H9 (cell line): Measurements from ENCODE around the gene SDK2. TPM values are rescaled to one million over a fixed set of nuclear protein-coding genes. Genes with fewer than 3 reads are reported as not detected.

ENCODE experiments used
- DNase-seq: peaks from one replicate; pipeline ENCODE4 v3.0.0-alpha.2; 2017
- H2AFZ ChIP-seq: one replicate; pipeline ENCODE4 v1.6.1; 2013; ENCODE audit warnings: mild to moderate bottlenecking, low read length, control low read depth, moderate library complexity
- H2AK5ac ChIP-seq: 2 replicates; pipeline ENCODE4 v1.6.1; 2013; ENCODE audit warnings: low read length, control low read depth, mixed read lengths; ENCODE audit not compliant: insufficient read length
- H2BK120ac ChIP-seq: one replicate; pipeline ENCODE4 v1.6.1; 2013; ENCODE audit warnings: low read depth, mild to moderate bottlenecking, low read length, control low read depth, inconsistent platforms; ENCODE audit not compliant: poor library complexity, severe bottlenecking
- H2BK12ac ChIP-seq: 2 replicates; pipeline ENCODE4 v1.6.1; 2013; ENCODE audit warnings: low read length, control low read depth, mixed read lengths, low read depth; ENCODE audit not compliant: insufficient read length
- H2BK15ac ChIP-seq: 2 replicates; pipeline ENCODE4 v1.6.1; 2013; ENCODE audit warnings: low read depth, low read length, control low read depth
- H2BK20ac ChIP-seq: one replicate; pipeline ENCODE4 v1.6.1; 2013; ENCODE audit warnings: low read depth, mild to moderate bottlenecking, low read length, control low read depth, inconsistent platforms; ENCODE audit not compliant: poor library complexity, severe bottlenecking
- H2BK5ac ChIP-seq: 2 replicates; pipeline ENCODE4 v1.6.1; 2013; ENCODE audit warnings: low read length, control low read depth, mixed read lengths; ENCODE audit not compliant: insufficient read length
- H3K14ac ChIP-seq: 2 replicates; pipeline ENCODE4 v1.6.1; 2013; ENCODE audit warnings: low read length, control low read depth; ENCODE audit not compliant: insufficient read depth
- H3K18ac ChIP-seq: 2 replicates; pipeline ENCODE4 v1.6.1; 2013; ENCODE audit warnings: low read depth, mild to moderate bottlenecking, mixed read lengths, low read length, control low read depth; ENCODE audit not compliant: insufficient read length
- H3K23ac ChIP-seq: 2 replicates; pipeline ENCODE4 v1.6.1; 2013; ENCODE audit warnings: low read length, control low read depth, mixed read lengths, low read depth; ENCODE audit not compliant: insufficient read length
- H3K23me2 ChIP-seq: 2 replicates; pipeline ENCODE4 v1.6.1; 2013; ENCODE audit warnings: low read depth, mild to moderate bottlenecking, mixed read lengths, low read length, control low read depth; ENCODE audit not compliant: insufficient read length, poor library complexity, severe bottlenecking
- H3K27ac ChIP-seq: 2 replicates; pipeline ENCODE4 v1.5.1; 2013; ENCODE audit warnings: low read length, control low read depth, mixed read lengths, low read depth; ENCODE audit not compliant: insufficient read length
- H3K27me3 ChIP-seq: 2 replicates; pipeline ENCODE4 v1.6.1; 2013; ENCODE audit warnings: low read length, control low read depth, inconsistent platforms; ENCODE audit not compliant: insufficient read depth
- H3K4ac ChIP-seq: 2 replicates; pipeline ENCODE4 v1.6.1; 2013; ENCODE audit warnings: low read depth, mild to moderate bottlenecking, control low read depth, inconsistent platforms, low read length, moderate library complexity
- H3K4me1 ChIP-seq: 2 replicates; pipeline ENCODE4 v1.6.1; 2013; ENCODE audit warnings: low read length, control low read depth, inconsistent platforms; ENCODE audit not compliant: insufficient read depth
- H3K4me2 ChIP-seq: 2 replicates; pipeline ENCODE4 v1.6.1; 2013; ENCODE audit warnings: low read length, control low read depth, mixed read lengths; ENCODE audit not compliant: insufficient read length, insufficient read depth
- H3K56ac ChIP-seq: 2 replicates; pipeline ENCODE4 v1.6.1; 2013; ENCODE audit warnings: low read depth, mild to moderate bottlenecking, mixed read lengths, low read length, control low read depth; ENCODE audit not compliant: insufficient read length
- H3K79me1 ChIP-seq: 2 replicates; pipeline ENCODE4 v1.6.1; 2013; ENCODE audit warnings: low read depth, mild to moderate bottlenecking, moderate library complexity, low read length, control low read depth, inconsistent platforms; ENCODE audit not compliant: insufficient read depth, poor library complexity, severe bottlenecking
- H3K79me2 ChIP-seq: 2 replicates; pipeline ENCODE4 v1.6.1; 2013; ENCODE audit warnings: low read length, control low read depth, inconsistent platforms; ENCODE audit not compliant: insufficient read depth
- H3K9ac ChIP-seq: 2 replicates; pipeline ENCODE4 v1.6.1; 2013; ENCODE audit warnings: low read length, control low read depth, mixed read lengths; ENCODE audit not compliant: insufficient read length; ENCODE audit errors: extremely low read depth
- H3K9me3 ChIP-seq: one replicate; pipeline ENCODE4 v1.6.1; 2013; ENCODE audit warnings: low read depth, low read length, inconsistent platforms; ENCODE audit not compliant: control insufficient read depth
- H3T11ph ChIP-seq: one replicate; pipeline ENCODE4 v1.6.1; 2013; ENCODE audit warnings: mild to moderate bottlenecking, low read length, control low read depth, inconsistent platforms
- H4K20me1 ChIP-seq: one replicate; pipeline ENCODE4 v1.6.1; 2013; ENCODE audit not compliant: control insufficient read depth, insufficient read length, insufficient read depth
- H4K5ac ChIP-seq: 2 replicates; pipeline ENCODE4 v1.6.1; 2013; ENCODE audit warnings: low read depth, mild to moderate bottlenecking, mixed read lengths, low read length, control low read depth; ENCODE audit not compliant: insufficient read length
- H4K8ac ChIP-seq: replicated peaks from 2 replicates; pipeline ENCODE4 v1.6.1; 2013; ENCODE audit warnings: low read length, control low read depth, mixed read lengths, low read depth; ENCODE audit not compliant: insufficient read length
- H4K91ac ChIP-seq: 2 replicates; pipeline ENCODE4 v1.6.1; 2013; ENCODE audit warnings: low read depth, mild to moderate bottlenecking, moderate library complexity, mixed read lengths, low read length, control low read depth; ENCODE audit not compliant: insufficient read length
- H3K27ac Mint-ChIP-seq, 3 experiments: 2 replicates in 2 of 3; 3 replicates in 1 of 3; pipeline ENCODE4 v1.8.0; 2020 to 2021; ENCODE audit warnings: mixed read lengths in 3 of 3, mild to moderate bottlenecking in 1 of 3, moderate library complexity in 1 of 3
- H3K27me3 Mint-ChIP-seq: 2 replicates; pipeline ENCODE4 v1.8.0; 2021; ENCODE audit warnings: low read depth, mild to moderate bottlenecking, moderate library complexity, mixed read lengths
- H3K36me3 Mint-ChIP-seq, 3 experiments: 2 replicates in 2 of 3; 3 replicates in 1 of 3; pipeline ENCODE4 v1.8.0; 2020 to 2021; ENCODE audit warnings: low read depth in 3 of 3, mixed read lengths in 3 of 3; ENCODE audit not compliant: insufficient read depth in 1 of 3
- H3K4me1 Mint-ChIP-seq, 2 experiments: 2 replicates each; pipeline ENCODE4 v1.8.0; 2020; ENCODE audit warnings: mixed read lengths in 2 of 2
- H3K4me3 Mint-ChIP-seq, 2 experiments: 2 replicates in 1 of 2; 3 replicates in 1 of 2; pipeline ENCODE4 v1.8.0; 2020 to 2021; ENCODE audit warnings: mild to moderate bottlenecking in 2 of 2, mixed read lengths in 2 of 2, moderate library complexity in 1 of 2
- H3K9me3 Mint-ChIP-seq, 2 experiments: 2 replicates in 1 of 2; 3 replicates in 1 of 2; pipeline ENCODE4 v1.8.0; 2020; ENCODE audit warnings: mild to moderate bottlenecking in 2 of 2, mixed read lengths in 2 of 2, moderate library complexity in 1 of 2
- CTCF ChIP-seq: fragments of 200-600 bp; sonication (generic); conservative IDR thresholded peaks from 3 replicates; pipeline ENCODE4 v1.8.0; 2021; ENCODE audit warnings: antibody characterized with exemption, mild to moderate bottlenecking
- WGBS: extraction: QIAGEN DNeasy Blood & Tissue Kit; methylation state at CpG from one replicate; pipeline ENCODE4 v1.1.7; 2013; ENCODE audit warnings: missing lambda C conversion rate, low lambda C conversion rate, mixed read lengths; ENCODE audit not compliant: insufficient read length; ENCODE audit errors: extremely low coverage; 5-methylcytosine and 5-hydroxymethylcytosine counted together
- total RNA-seq: library from RNA; stranded (reverse); gene quantifications from 2 replicates; pipeline ENCODE4 v1.2.1, GENCODE V29; 2021

The SDK2 gene
- total RNA-seq, 1 experiment from 2014 or later, result 9.1 TPM

GRCh38 chr17:73429440-73430164 lies 214.6 kb downstream of the SDK2 start:
- H2BK15ac ChIP-seq, result no peak overlapping the region
- H3K23me2 ChIP-seq, result no peaks in the 10 kb centered on the region
- no peak overlapping the region for H3K9ac ChIP-seq
- WGBS, result no CpG with 5 or more reads among the region's 14 CpGs
- H2BK12ac ChIP-seq, result no peak overlapping the region
- Mint-ChIP-seq H3K36me3 (peaks cover 0 to 5% (median 0%) of the 10 kb centered on the region in 3 experiments; a peak in 1 of 7 replicates), H3K27me3 (no peaks in the 10 kb centered on the region), H3K4me3 (no peak overlapping the region), H3K9me3 (no peaks in the 10 kb centered on the region), H3K27ac (no peak overlapping the region; a peak in 1 of 7 replicates), H3K4me1 (peaks cover 11 to 15% of the 10 kb centered on the region in 2 experiments)
- no peak overlapping the region for H4K91ac ChIP-seq
- no peaks in the 10 kb centered on the region for H3K4me1 ChIP-seq
- H2AK5ac ChIP-seq, result no peak overlapping the region
- H3K4ac ChIP-seq, result no peak overlapping the region
- H3K14ac ChIP-seq, result no peak overlapping the region
- no peak overlapping the region for H3K18ac ChIP-seq
- H3K79me1 ChIP-seq, result no peaks in the 10 kb centered on the region
- no peak overlapping the region for H3K27ac ChIP-seq
- no peaks in the 10 kb centered on the region for H3K79me2 ChIP-seq
- H3K23ac ChIP-seq, result no peak overlapping the region
- no peak overlapping the region for H3T11ph ChIP-seq
- no peaks in the 10 kb centered on the region for H3K27me3 ChIP-seq
- no peak overlapping the region for H3K4me2 ChIP-seq
- no peak overlapping the region for H3K56ac ChIP-seq
- H2AFZ ChIP-seq, result no peak overlapping the region
- no peak overlapping the region for H2BK120ac ChIP-seq
- no peaks in the 10 kb centered on the region for H4K20me1 ChIP-seq
- peak; percentile 98 for TF ChIP-seq CTCF
- no peak overlapping the region for H2BK5ac ChIP-seq
- DNase-seq, result peak; percentile 91
- H4K5ac ChIP-seq, result no peak overlapping the region
- H4K8ac ChIP-seq, result no peak overlapping the region
- H2BK20ac ChIP-seq, result no peak overlapping the region
- no peaks in the 10 kb centered on the region for H3K9me3 ChIP-seq
